Measurements from ENCODE around the gene PEX10. TPM values are rescaled to one million over a fixed set of nuclear protein-coding genes. Genes with fewer than 3 reads are reported as not detected.

PEX10 gene
- total and polyA plus RNA-seq, 2 of the 8 experiments (the other 6 are each of a cell fraction or from before 2014, with no cell fraction given) = 24.3 to 26.9 TPM

DNA sequence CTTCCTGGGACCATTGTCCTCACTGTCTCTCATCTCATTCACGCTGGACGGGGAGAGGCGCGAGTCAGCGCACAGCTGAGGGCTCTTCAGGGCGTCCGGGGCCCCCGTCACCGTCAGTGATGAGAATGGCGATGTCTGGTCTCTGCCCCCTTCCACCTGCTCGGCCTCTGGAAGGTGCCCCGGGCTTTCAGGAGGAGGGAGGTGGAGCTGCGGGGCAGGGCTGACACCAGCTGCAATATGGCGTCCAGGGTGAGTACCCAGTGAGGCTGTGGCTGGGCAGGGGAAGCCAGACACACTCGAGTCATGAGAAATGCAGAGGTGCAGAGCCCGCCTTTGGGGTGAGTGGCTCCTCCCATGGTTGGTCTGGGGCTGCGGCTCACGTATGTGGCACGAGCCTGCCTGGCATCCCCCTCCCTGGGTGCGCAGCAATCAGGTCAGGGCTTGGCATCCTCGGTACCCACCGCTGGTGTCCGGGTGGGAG is 36.1 kb downstream of the PEX10 start:
- Histone ChIP-seq H2BK120ac (replicated peaks; ENCODE audit: low read depth, low read length) (no peak overlapping the region), H2AK5ac (ENCODE audit: low read depth, low read length) (no peak overlapping the region), H3K18ac (ENCODE audit: extremely low read depth, low read length) (no peak overlapping the region), H3K27me3 (replicated peaks in 1 of 4; ENCODE audit: control insufficient read depth in 3 of 4, extremely low read depth in 1 of 4, insufficient read depth in 3 of 4, low read length in 3 of 4) (no peaks in the 10 kb centered on the region), H2BK20ac (ENCODE audit: low read length) (no peak overlapping the region), H4K91ac (replicated peaks; ENCODE audit: insufficient read length, low read length) (no peak overlapping the region), H3K23ac (ENCODE audit: insufficient read length) (no peak overlapping the region), H3K27ac (ENCODE audit: low read depth, low read length) (no peak overlapping the region), H3K79me2 (ENCODE audit: control insufficient read depth in 1 of 2, insufficient read depth in 2 of 2, low read length in 2 of 2) (no peaks in the 10 kb centered on the region), H2BK5ac (ENCODE audit: low read depth, low read length) (no peak overlapping the region), H3K14ac (ENCODE audit: insufficient read length) (no peak overlapping the region), H3K4me2 (ENCODE audit: insufficient read depth in 1 of 2, low read depth in 2 of 2, low read length in 2 of 2) (no peak overlapping the region), H4K5ac (ENCODE audit: insufficient read length, low read depth, low read length) (no peak overlapping the region), H3K9ac (replicated peaks in 1 of 4; ENCODE audit: extremely low read depth in 1 of 4, low read depth in 3 of 4, low read length in 3 of 4) (no peak overlapping the region), H3K56ac (replicated peaks; ENCODE audit: insufficient read length, low read depth, low read length) (no peak overlapping the region), H3K9me3 (ENCODE audit: insufficient read depth in 2 of 2, low read depth in 1 of 2, low read length in 1 of 2) (no peaks in the 10 kb centered on the region), H3K4me1 (replicated peaks in 1 of 4; ENCODE audit: control insufficient read depth in 3 of 4, insufficient read depth in 4 of 4, low read length in 3 of 4) (peaks cover 0 to 2% (median under 1%) of the 10 kb centered on the region in 4 experiments; a peak in 2 of 7 replicates), H2BK15ac (ENCODE audit: low read length) (no peak overlapping the region), H3K4me3 (ENCODE audit: extremely low read depth in 1 of 4, insufficient read depth in 2 of 4, low read depth in 3 of 4, low read length in 4 of 4) (no peak overlapping the region), H4K20me1 (replicated peaks in 1 of 2; ENCODE audit: control insufficient read depth in 1 of 2, insufficient read depth in 2 of 2, low read length in 2 of 2) (no peaks in the 10 kb centered on the region), H3K79me1 (ENCODE audit: low read depth, low read length) (no peaks in the 10 kb centered on the region), H3K23me2 (ENCODE audit: low read depth, low read length) (no peaks in the 10 kb centered on the region), H2AFZ (ENCODE audit: low read length) (no peak overlapping the region), H3K4ac (replicated peaks; ENCODE audit: insufficient read length, low read depth, low read length) (no peak overlapping the region), H2BK12ac (ENCODE audit: low read depth, low read length) (no peak overlapping the region), H4K8ac (ENCODE audit: extremely low read depth, insufficient read depth, low read length) (no peak overlapping the region), H3K36me3 (ENCODE audit: control insufficient read depth in 2 of 4, insufficient read depth in 4 of 4, low read length in 3 of 4) (no peaks in the 10 kb centered on the region)
- POLR2A ChIA-PET (ENCODE audit: partially characterized antibody) = interaction anchor here (0.9 to 5.0 kb wide), 3 partner anchors 31 to 181 kb away, joined by 4 to 16 read pairs (median 4); partner anchors contain the start of gene FAAP20
- FAIRE-seq (no peak), DNase-seq (ENCODE audit: low read depth in 1 of 2, low spot score in 2 of 2) (no peak)
- TF ChIP-seq JUN (IDR thresholded peaks at IDR 0.05; ENCODE audit: low read depth, low read length) = no peak
- TF ChIP-seq POLR2AphosphoS5 (IDR thresholded peaks at IDR 0.05; ENCODE audit: low read depth, low read length) = no peak
- TF ChIP-seq EGR1 (IDR thresholded peaks at IDR 0.05; ENCODE audit: borderline replicate concordance, low read depth, low read length) = no peak
- TF ChIP-seq SP2 (IDR thresholded peaks at IDR 0.05; ENCODE audit: low read length) = no peak
- TF ChIP-seq ZNF274 (IDR thresholded peaks at IDR 0.05; ENCODE audit: borderline replicate concordance, extremely low read depth, low read length) = no peak
- TF ChIP-seq RBBP5 (IDR thresholded peaks at IDR 0.05; ENCODE audit: borderline replicate concordance, low read depth, low read length) = no peak
- CTCF ChIA-PET (ENCODE audit: partially characterized antibody) = interaction anchor here (1.1 to 2.5 kb wide), 6 partner anchors 11 to 181 kb away, joined by 3 to 15 read pairs (median 4); partner anchors contain the start of gene FAAP20
- 95% methylated on average over 23 of the region's 23 CpGs; no CpG with 5 or more reads in 1 of the 2 experiments for WGBS, 2 experiments (ENCODE audit: extremely low coverage in 1 of 2, insufficient coverage in 1 of 2, insufficient read length in 1 of 2, insufficient replicate concordance in 2 of 2, low coverage in 1 of 2, low lambda C conversion rate in 2 of 2, missing lambda C conversion rate in 1 of 2)

Data from H1 (cell line).